Fibroblast of lung (primary cell): ENCODE results near the gene RAB11FIP5. TPM values are rescaled to one million over a fixed set of nuclear protein-coding genes. Genes with fewer than 3 reads are reported as not detected.

Experiments
- DNase-seq, 2 donors: peaks; one replicate each; pipeline versions ENCODE4 v3.0.0 to v3.0.0-alpha.2; 2010; ENCODE audit warnings: low read depth in 2 of 2
- H2AFZ ChIP-seq: 2 replicates; pipeline ENCODE4 v1.5.1; 2012; ENCODE audit warnings: low read length, control low read depth, inconsistent platforms
- H3K27ac ChIP-seq: 2 replicates; pipeline ENCODE4 v1.5.1; 2011; ENCODE audit warnings: low read length, control low read depth; ENCODE audit not compliant: insufficient read depth
- H3K27me3 ChIP-seq: 2 replicates; pipeline ENCODE4 v1.5.1; 2011; ENCODE audit warnings: mild to moderate bottlenecking, low read length; ENCODE audit not compliant: control insufficient read depth, insufficient read depth
- H3K36me3 ChIP-seq: 2 replicates; pipeline ENCODE4 v1.5.1; 2011; ENCODE audit warnings: low read length; ENCODE audit not compliant: control insufficient read depth, insufficient read depth
- H3K4me1 ChIP-seq: 2 replicates; pipeline ENCODE4 v1.5.1; 2011; ENCODE audit warnings: low read length; ENCODE audit not compliant: control insufficient read depth, insufficient read depth; ENCODE audit errors: extremely low read depth
- H3K4me2 ChIP-seq: 2 replicates; pipeline ENCODE4 v1.5.1; 2011; ENCODE audit warnings: low read length, control low read depth; ENCODE audit not compliant: insufficient read depth; ENCODE audit errors: extremely low read depth
- H3K4me3 ChIP-seq, 4 experiments: fragments of 200-600 bp in 1 of 4; sonication (generic) in 1 of 4; replicated peaks in 1 of 4; 2 replicates each; pipeline ENCODE4 v1.5.1; 2011 to 2016; ENCODE audit warnings: low read length in 4 of 4, low read depth in 3 of 4, mild to moderate bottlenecking in 3 of 4, control low read depth in 2 of 4, inconsistent platforms in 1 of 4, mixed read lengths in 1 of 4; ENCODE audit not compliant: insufficient read depth in 1 of 4; ENCODE audit errors: control extremely low read depth in 1 of 4
- H3K79me2 ChIP-seq: 2 replicates; pipeline ENCODE4 v1.5.1; 2012; ENCODE audit warnings: mild to moderate bottlenecking, low read length, inconsistent platforms; ENCODE audit not compliant: control insufficient read depth, insufficient read depth
- H3K9ac ChIP-seq: 2 replicates; pipeline ENCODE4 v1.5.1; 2011; ENCODE audit warnings: mild to moderate bottlenecking, low read length, control low read depth; ENCODE audit not compliant: insufficient read depth
- H3K9me3 ChIP-seq: 2 replicates; pipeline ENCODE4 v1.5.1; 2012; ENCODE audit warnings: low read depth, low read length; ENCODE audit not compliant: control insufficient read depth, insufficient read depth
- H4K20me1 ChIP-seq: 2 replicates; pipeline ENCODE4 v1.5.1; 2011; ENCODE audit warnings: low read length; ENCODE audit not compliant: control insufficient read depth, insufficient read depth; ENCODE audit errors: extremely low read depth
- CTCF ChIP-seq, 2 donors: IDR thresholded peaks in 1 of 2; conservative IDR thresholded peaks in 1 of 2; 1 replicate in 1 of 2; 2 replicates in 1 of 2; pipeline ENCODE4 v1.5.1; 2011 to 2012; ENCODE audit warnings: low read length in 2 of 2, control low read depth in 1 of 2, inconsistent platforms in 1 of 2, low read depth in 1 of 2, mild to moderate bottlenecking in 1 of 2
- EZH2 ChIP-seq: IDR thresholded peaks from 2 replicates; pipeline ENCODE4 v1.5.1; 2012; ENCODE audit warnings: low read length, control low read depth, mild to moderate bottlenecking; ENCODE audit errors: missing control alignments
- polyA plus RNA-seq, 2 donors: library from polyadenylated mRNA; depleted of rRNA in 1 of 2; stranded (reverse) in 1 of 2; unstranded in 1 of 2; fragments of >200 nt; gene quantifications; 2 replicates each; pipeline ENCODE4 v1.2.1, GENCODE V29; 2011 to 2012; ENCODE audit warnings: missing spikeins in 1 of 2
- total RNA-seq: library from RNA; depleted of rRNA; stranded (reverse); fragments of >200 nt; gene quantifications from 2 replicates; pipeline ENCODE4 v1.2.1, GENCODE V29; 2014

The RAB11FIP5 gene
- total and polyA plus RNA-seq, 2 donors (not counting 1 experiment from before 2014, with no cell fraction given), result 27.7 to 35.0 TPM

GRCh38 chr2:73023497-73023896, 89.3 kb downstream of the RAB11FIP5 start:
- TF ChIP-seq CTCF (conservative IDR thresholded peaks at IDR 0.05 in 1 of 2, IDR thresholded peaks at IDR 0.05 in 1 of 2; ENCODE audit: low read depth in 1 of 2, low read length in 2 of 2) (no peak), EZH2 (no peak)
- no peak overlapping the region for H3K4me3 ChIP-seq

More at GRCh38 chr2:73023497-73023896, 89.3 kb downstream of the RAB11FIP5 start:
- Histone ChIP-seq H3K27ac (no peak overlapping the region), H2AFZ (no peak overlapping the region), H3K4me2 (no peak overlapping the region), H3K4me1 (peaks cover 14% of the 10 kb centered on the region), H3K9me3 (no peaks in the 10 kb centered on the region), H3K79me2 (no peaks in the 10 kb centered on the region), H4K20me1 (no peaks in the 10 kb centered on the region), H3K36me3 (peaks cover 4% of the 10 kb centered on the region), H3K9ac (no peak overlapping the region), H3K27me3 (no peaks in the 10 kb centered on the region)
- DNase-seq, result no peak

Other genes with a start within 250 kb of the RAB11FIP5 start
- gene SPR, start 225.5 kb downstream of the RAB11FIP5 start, total RNA-seq, result 23.3 and 25.9 TPM in 2 replicates
- 9.4 and 14.3 TPM in 2 replicates for gene SPR, start 225.5 kb downstream of the RAB11FIP5 start, polyA plus RNA-seq
- not detected in 2 replicates for gene EMX1, start 195.4 kb downstream of the RAB11FIP5 start, total RNA-seq
- gene EMX1, start 195.4 kb downstream of the RAB11FIP5 start, polyA plus RNA-seq, result not detected in 2 replicates
- gene SFXN5, start 41.2 kb downstream of the RAB11FIP5 start, total RNA-seq, result 10.0 and 13.9 TPM in 2 replicates
- 5.8 and 11.0 TPM in 2 replicates for gene SFXN5, start 41.2 kb downstream of the RAB11FIP5 start, polyA plus RNA-seq
- gene NOTO, start 89.6 kb upstream of the RAB11FIP5 start, total RNA-seq, result not detected in 2 replicates
- not detected in 2 replicates for gene NOTO, start 89.6 kb upstream of the RAB11FIP5 start, polyA plus RNA-seq
- gene SMYD5, start 101.3 kb upstream of the RAB11FIP5 start, total RNA-seq, result 18.0 and 19.0 TPM in 2 replicates
- gene SMYD5, start 101.3 kb upstream of the RAB11FIP5 start, polyA plus RNA-seq, result 16.9 and 18.5 TPM in 2 replicates
- gene PRADC1, start 120.3 kb upstream of the RAB11FIP5 start, total RNA-seq, result 6.7 and 11.7 TPM in 2 replicates
- gene PRADC1, start 120.3 kb upstream of the RAB11FIP5 start, polyA plus RNA-seq, result 12.3 and 17.6 TPM in 2 replicates
- 262 and 299 TPM in 2 replicates for gene CCT7, start 121.4 kb upstream of the RAB11FIP5 start, total RNA-seq
- 233 and 319 TPM in 2 replicates for gene CCT7, start 121.4 kb upstream of the RAB11FIP5 start, polyA plus RNA-seq
- gene FBXO41, start 171.5 kb upstream of the RAB11FIP5 start, total RNA-seq, result 0.77 and 1.2 TPM in 2 replicates
- 0.38 and 0.51 TPM in 2 replicates for gene FBXO41, start 171.5 kb upstream of the RAB11FIP5 start, polyA plus RNA-seq
- gene EGR4, start 180.6 kb upstream of the RAB11FIP5 start, total RNA-seq, result under 0.01 TPM in 1 of 2 replicates, not detected in the other
- gene EGR4, start 180.6 kb upstream of the RAB11FIP5 start, polyA plus RNA-seq, result not detected in 2 replicates